ENCODE data around the gene LHX1. TPM values are rescaled to one million over a fixed set of nuclear protein-coding genes. Genes with fewer than 3 reads are reported as not detected.

The LHX1 gene

DNA sequence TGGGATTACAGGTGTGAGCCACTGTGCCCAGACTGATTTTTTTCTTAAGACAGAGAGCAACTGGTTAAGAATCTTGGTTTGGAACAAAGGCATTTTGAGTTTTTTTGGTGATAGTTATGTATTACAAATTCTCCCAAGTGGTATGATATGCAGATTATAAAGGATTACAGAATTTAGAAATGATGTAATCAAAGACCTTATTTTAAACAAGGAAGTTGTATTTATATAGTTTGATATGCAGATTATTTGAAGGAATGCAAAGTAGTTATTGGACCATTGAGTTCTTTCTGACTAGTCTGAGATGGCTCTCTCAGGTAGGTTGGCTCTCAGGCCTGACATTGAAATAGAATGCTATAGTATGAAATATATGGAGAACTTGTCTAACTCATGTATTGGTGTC is 46.3 kb downstream of the LHX1 start:
- H3K27me3 ChIP-seq (ENCODE audit: control insufficient read depth, insufficient read depth, low read length): no peaks in the 10 kb centered on the region
- no peak overlapping the region for H3K4me3 ChIP-seq (ENCODE audit: low read length)
- no peak overlapping the region for H3K4me2 ChIP-seq (ENCODE audit: low read length)
- peaks cover 19% of the 10 kb centered on the region for H3K36me3 ChIP-seq (ENCODE audit: insufficient read depth, low read length)
- no peak overlapping the region for H3K9ac ChIP-seq (ENCODE audit: low read depth, low read length)
- no peaks in the 10 kb centered on the region for H3K9me3 ChIP-seq (replicated peaks; ENCODE audit: low read length)
- H3K4me1 ChIP-seq (ENCODE audit: control insufficient read depth, insufficient read depth, low read length): peaks cover 16% of the 10 kb centered on the region

DNA sequence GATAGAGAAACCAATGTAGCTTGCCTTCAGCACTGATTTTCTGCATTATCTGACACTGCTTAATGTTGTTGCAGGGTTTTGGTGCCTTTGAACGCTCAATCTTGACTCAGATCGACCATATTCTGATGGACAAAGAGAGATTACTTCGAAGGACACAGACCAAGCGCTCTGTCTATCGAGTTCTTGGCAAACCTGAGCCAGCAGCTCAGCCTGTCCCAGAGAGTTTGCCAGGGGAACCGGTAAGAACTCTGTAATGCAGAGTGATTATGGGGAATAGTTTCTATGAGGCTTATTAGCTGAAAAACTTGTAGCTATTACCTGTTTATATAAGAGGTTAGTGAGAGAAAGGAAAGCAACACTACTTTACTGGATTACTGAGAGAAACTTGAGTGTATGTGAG is 51.9 kb downstream of the LHX1 start:
- H3K36me3 ChIP-seq (ENCODE audit: insufficient read depth, low read length): peaks cover 49% of the 10 kb centered on the region
- no peak overlapping the region for H3K9ac ChIP-seq (ENCODE audit: low read depth, low read length)
- H3K4me3 ChIP-seq (ENCODE audit: low read length): no peak overlapping the region
- peaks cover 1% of the 10 kb centered on the region for H3K4me1 ChIP-seq (ENCODE audit: control insufficient read depth, insufficient read depth, low read length)
- H3K9me3 ChIP-seq (replicated peaks; ENCODE audit: low read length): no peaks in the 10 kb centered on the region
- H3K27me3 ChIP-seq (ENCODE audit: control insufficient read depth, insufficient read depth, low read length): no peaks in the 10 kb centered on the region
- H3K4me2 ChIP-seq (ENCODE audit: low read length): no peak overlapping the region

DNA sequence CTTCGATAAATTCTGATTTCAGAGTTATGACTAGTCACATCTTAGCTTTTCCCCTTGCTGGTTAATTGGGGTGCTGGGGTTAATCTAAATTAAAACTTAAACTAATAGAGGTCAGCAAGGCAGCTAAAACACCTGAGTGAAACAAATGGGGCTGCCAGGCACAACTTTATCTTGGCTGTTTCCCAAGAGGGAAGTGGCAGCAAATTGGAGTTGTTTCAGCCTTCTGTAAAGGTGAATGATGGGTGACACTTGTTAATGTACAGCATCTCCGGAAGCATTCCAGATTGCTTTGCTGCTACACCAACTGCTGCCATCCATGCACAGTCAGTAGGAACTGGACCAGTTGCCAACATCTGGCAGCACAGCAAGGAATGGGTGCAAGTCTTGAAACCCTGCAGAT is 55.4 kb downstream of the LHX1 start:
- no peak overlapping the region for H3K9ac ChIP-seq (ENCODE audit: low read depth, low read length)
- H3K4me2 ChIP-seq (ENCODE audit: low read length): no peak overlapping the region
- no peaks in the 10 kb centered on the region for H3K9me3 ChIP-seq (replicated peaks; ENCODE audit: low read length)
- H3K4me1 ChIP-seq (ENCODE audit: control insufficient read depth, insufficient read depth, low read length): peaks cover 8% of the 10 kb centered on the region
- no peak overlapping the region for H3K4me3 ChIP-seq (ENCODE audit: low read length)
- peaks cover 57% of the 10 kb centered on the region for H3K36me3 ChIP-seq (ENCODE audit: insufficient read depth, low read length)
- H3K27me3 ChIP-seq (ENCODE audit: control insufficient read depth, insufficient read depth, low read length): no peaks in the 10 kb centered on the region

DNA sequence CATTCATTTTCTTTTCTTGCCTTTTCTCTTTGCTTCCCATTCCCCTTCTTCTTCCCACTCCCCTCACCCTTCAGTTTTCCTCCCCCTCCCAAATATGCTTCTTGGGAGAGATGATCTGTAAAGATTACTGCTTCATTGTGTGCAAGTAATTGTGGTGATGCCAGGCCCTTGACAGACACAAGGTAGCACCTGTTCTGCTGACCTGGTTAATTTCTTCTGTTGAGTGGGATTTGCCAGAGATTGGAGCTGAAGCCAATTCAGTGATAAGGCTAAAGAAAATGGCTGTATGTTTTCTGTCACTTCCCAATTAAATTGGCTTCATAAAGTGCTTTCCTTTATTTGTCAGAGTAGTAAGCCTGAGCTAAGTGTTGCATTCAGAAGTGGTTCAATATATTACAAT is 56.0 kb downstream of the LHX1 start:
- no peak overlapping the region for H3K9ac ChIP-seq (ENCODE audit: low read depth, low read length)
- no peaks in the 10 kb centered on the region for H3K27me3 ChIP-seq (ENCODE audit: control insufficient read depth, insufficient read depth, low read length)
- H3K36me3 ChIP-seq (ENCODE audit: insufficient read depth, low read length): peaks cover 53% of the 10 kb centered on the region
- no peak overlapping the region for H3K4me2 ChIP-seq (ENCODE audit: low read length)
- no peak overlapping the region for H3K4me3 ChIP-seq (ENCODE audit: low read length)
- H3K9me3 ChIP-seq (replicated peaks; ENCODE audit: low read length): no peaks in the 10 kb centered on the region
- H3K4me1 ChIP-seq (ENCODE audit: control insufficient read depth, insufficient read depth, low read length): peaks cover 8% of the 10 kb centered on the region

Small RNA genes within 50 kb of the gene (small RNA-seq; reads per million reads assigned to genes)
- not detected for gene AC243773.2
